Measurements from ENCODE around the gene ADARB1.

The ADARB1 gene

GRCh38 chr21:45074818-45075595 lies 627 bp downstream of the ADARB1 start:
- H3K9me3 Mint-ChIP-seq: no peaks in the 10 kb centered on the region
- peak overlapping the region; percentile 83 to 88 for H3K4me3 Mint-ChIP-seq
- DNase-seq (peak; percentile 44 to 61), ATAC-seq (peak; percentile 27)
- peak overlapping the region; percentile 23 to 60 for H3K27ac Mint-ChIP-seq
- peaks cover 62% of the 10 kb centered on the region for H3K4me1 Mint-ChIP-seq
- H3K27me3 Mint-ChIP-seq: no peaks in the 10 kb centered on the region

- ATAC-seq: no peak
- H3K4me1 Mint-ChIP-seq: peaks cover 70% of the 10 kb centered on the region
- H3K27ac Mint-ChIP-seq: peak overlapping the region in 1 of 2 donors; percentile 60
- no peaks in the 10 kb centered on the region for H3K27me3 Mint-ChIP-seq
- peak overlapping the region; percentile 83 to 88 for H3K4me3 Mint-ChIP-seq
- DNase-seq: no peak
- no peaks in the 10 kb centered on the region for H3K9me3 Mint-ChIP-seq
Observed at GRCh38 chr21:45075596-45076244, 1.3 kb downstream of the ADARB1 start.

- ATAC-seq (no peak), DNase-seq (no peak)
- no peaks in the 10 kb centered on the region for H3K9me3 Mint-ChIP-seq
- peaks cover 75% of the 10 kb centered on the region for H3K4me1 Mint-ChIP-seq
- H3K27me3 Mint-ChIP-seq: no peaks in the 10 kb centered on the region
- peak overlapping the region; percentile 83 to 88 for H3K4me3 Mint-ChIP-seq
- H3K27ac Mint-ChIP-seq: no peak overlapping the region
Observed at GRCh38 chr21:45076245-45076711, 1.9 kb downstream of the ADARB1 start.

GRCh38 chr21:45078371-45078770 lies 4.0 kb downstream of the ADARB1 start:
- DNase-seq: no peak
- peak overlapping the region; percentile 60 to 93 for H3K27ac Mint-ChIP-seq
- no peaks in the 10 kb centered on the region for H3K9me3 Mint-ChIP-seq
- no peak for ATAC-seq
- peaks cover 82% of the 10 kb centered on the region for H3K4me1 Mint-ChIP-seq
- peak overlapping the region; percentile 42 to 63 for H3K4me3 Mint-ChIP-seq
- H3K27me3 Mint-ChIP-seq: no peaks in the 10 kb centered on the region

GRCh38 chr21:45078877-45079281 lies 4.5 kb downstream of the ADARB1 start:
- peak; percentile 68 to 83 for DNase-seq
- peak overlapping the region; percentile 99 for H3K27ac Mint-ChIP-seq
- peak; percentile 89 for ATAC-seq
- H3K27me3 Mint-ChIP-seq: no peaks in the 10 kb centered on the region
- peak overlapping the region; percentile 49 for H3K4me3 Mint-ChIP-seq
- no peaks in the 10 kb centered on the region for H3K9me3 Mint-ChIP-seq
- peaks cover 82% of the 10 kb centered on the region for H3K4me1 Mint-ChIP-seq

GRCh38 chr21:45079351-45079750 lies 5.0 kb downstream of the ADARB1 start:
- DNase-seq (no peak), ATAC-seq (no peak)
- Mint-ChIP-seq H3K27ac (peak overlapping the region; percentile 99), H3K4me1 (peaks cover 87% of the 10 kb centered on the region), H3K27me3 (no peaks in the 10 kb centered on the region), H3K9me3 (no peaks in the 10 kb centered on the region), H3K4me3 (peak overlapping the region; percentile 49)

- Mint-ChIP-seq H3K27ac (peak overlapping the region; percentile 38 to 99), H3K4me1 (peaks cover 95% of the 10 kb centered on the region), H3K27me3 (no peaks in the 10 kb centered on the region), H3K4me3 (peak overlapping the region; percentile 49), H3K9me3 (no peaks in the 10 kb centered on the region)
- DNase-seq (no peak), ATAC-seq (no peak)
Observed at GRCh38 chr21:45080232-45080631, 5.9 kb downstream of the ADARB1 start.

GRCh38 chr21:45080639-45081414 lies 6.4 kb downstream of the ADARB1 start:
- H3K4me1 Mint-ChIP-seq: peaks cover 99% of the 10 kb centered on the region
- peak in 1 of 2 donors; percentile 32 for DNase-seq
- H3K27me3 Mint-ChIP-seq: no peaks in the 10 kb centered on the region
- peak; percentile 46 for ATAC-seq
- H3K27ac Mint-ChIP-seq: peak overlapping the region; percentile 71 to 81
- H3K4me3 Mint-ChIP-seq: peak overlapping the region; percentile 62 to 68
- no peaks in the 10 kb centered on the region for H3K9me3 Mint-ChIP-seq

GRCh38 chr21:45081636-45082035 lies 7.3 kb downstream of the ADARB1 start:
- Mint-ChIP-seq H3K27ac (peak overlapping the region; percentile 71 to 92), H3K9me3 (no peaks in the 10 kb centered on the region)
- no peak for ATAC-seq

GRCh38 chr21:45082736-45083135 lies 8.4 kb downstream of the ADARB1 start:
- Mint-ChIP-seq H3K4me1 (peaks cover 99% of the 10 kb centered on the region), H3K27ac (peak overlapping the region in 1 of 2 donors; percentile 64), H3K9me3 (no peaks in the 10 kb centered on the region), H3K4me3 (no peak overlapping the region), H3K27me3 (no peaks in the 10 kb centered on the region)
- no peak for ATAC-seq
- DNase-seq: no peak

More at GRCh38 chr21:45081636-45082035, 7.3 kb downstream of the ADARB1 start:
- H3K27me3 Mint-ChIP-seq: no peaks in the 10 kb centered on the region
- H3K4me3 Mint-ChIP-seq: peak overlapping the region; percentile 62 to 68
- H3K4me1 Mint-ChIP-seq: peaks cover 99% of the 10 kb centered on the region
- no peak for DNase-seq

GRCh38 chr21:45084121-45084520 lies 9.7 kb downstream of the ADARB1 start:
- DNase-seq: no peak
- Mint-ChIP-seq H3K27me3 (no peaks in the 10 kb centered on the region), H3K4me3 (peak overlapping the region; percentile 41 to 44), H3K27ac (peak overlapping the region; percentile 47 to 83), H3K4me1 (peaks cover 99% of the 10 kb centered on the region), H3K9me3 (no peaks in the 10 kb centered on the region)
- ATAC-seq: no peak

- Mint-ChIP-seq H3K4me1 (peaks cover 95% of the 10 kb centered on the region), H3K27ac (peak overlapping the region in 1 of 2 donors; percentile 61), H3K27me3 (no peaks in the 10 kb centered on the region), H3K4me3 (peak overlapping the region; percentile 53 to 60), H3K9me3 (no peaks in the 10 kb centered on the region)
- DNase-seq (no peak), ATAC-seq (no peak)
Observed at GRCh38 chr21:45084881-45085536, 10.6 kb downstream of the ADARB1 start.

- DNase-seq: no peak
- Mint-ChIP-seq H3K27ac (no peak overlapping the region), H3K9me3 (no peaks in the 10 kb centered on the region), H3K4me3 (no peak overlapping the region), H3K27me3 (no peaks in the 10 kb centered on the region), H3K4me1 (peaks cover 93% of the 10 kb centered on the region)
- ATAC-seq: no peak
Observed at GRCh38 chr21:45085700-45086099, 11.3 kb downstream of the ADARB1 start.

GRCh38 chr21:45086337-45086958 lies 12.1 kb downstream of the ADARB1 start:
- DNase-seq: no peak
- Mint-ChIP-seq H3K27me3 (no peaks in the 10 kb centered on the region), H3K4me3 (peak overlapping the region; percentile 71 to 80), H3K27ac (no peak overlapping the region), H3K9me3 (no peaks in the 10 kb centered on the region), H3K4me1 (peaks cover 93% of the 10 kb centered on the region)
- no peak for ATAC-seq
